MM.1S (cell line): ENCODE data around the gene CWC15.

ENCODE experiments used
- CTCF ChIP-seq: fragments of 300-600 bp; sonication (generic); IDR thresholded peaks from 2 replicates; pipeline ENCODE4 v1.5.1; 2016; ENCODE audit warnings: antibody characterized with exemption, low read length, mixed read lengths
- EZH2phosphoT487 ChIP-seq: fragments of 300-600 bp; sonication (generic); IDR thresholded peaks from 2 replicates; pipeline ENCODE4 v1.6.1; 2018; ENCODE audit warnings: antibody characterized with exemption, low read length

- TF ChIP-seq CTCF (no peak), EZH2phosphoT487 (no peak)
Observed at GRCh38 chr11:95016139-95016538, 42.8 kb upstream of the CWC15 start.
